HG03342 (cell line): ENCODE measurements around the gene CAPRIN1.

Source experiments
- ATAC-seq: cut with Tn5 transposase; IDR thresholded peaks from one replicate; pipeline ENCODE4 v1.9.1; 2021; ENCODE audit warnings: mild to moderate bottlenecking, moderate library complexity; ENCODE audit not compliant: unreplicated experiment

The CAPRIN1 gene

DNA sequence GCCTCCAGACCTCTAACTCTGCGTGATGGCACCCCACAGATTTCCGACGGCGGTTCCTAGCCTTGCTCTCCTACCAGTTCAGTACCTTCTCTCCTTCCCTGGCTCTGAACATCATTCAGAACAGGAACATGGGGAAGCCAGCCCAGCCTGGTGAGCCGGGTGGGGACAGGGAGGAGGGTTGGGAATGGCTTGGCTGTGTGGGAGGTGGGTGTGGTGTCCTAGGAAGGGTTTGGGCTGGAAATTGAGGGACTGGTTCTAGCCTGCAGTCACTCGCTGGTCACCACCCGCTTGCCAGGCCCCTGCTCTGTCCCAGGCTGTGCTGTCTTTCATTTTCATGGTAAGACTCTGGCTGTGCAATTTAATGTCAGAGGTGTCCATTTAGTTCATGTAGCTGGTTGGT, 87.8 kb downstream of the CAPRIN1 start:
- ATAC-seq: no peak

DNA sequence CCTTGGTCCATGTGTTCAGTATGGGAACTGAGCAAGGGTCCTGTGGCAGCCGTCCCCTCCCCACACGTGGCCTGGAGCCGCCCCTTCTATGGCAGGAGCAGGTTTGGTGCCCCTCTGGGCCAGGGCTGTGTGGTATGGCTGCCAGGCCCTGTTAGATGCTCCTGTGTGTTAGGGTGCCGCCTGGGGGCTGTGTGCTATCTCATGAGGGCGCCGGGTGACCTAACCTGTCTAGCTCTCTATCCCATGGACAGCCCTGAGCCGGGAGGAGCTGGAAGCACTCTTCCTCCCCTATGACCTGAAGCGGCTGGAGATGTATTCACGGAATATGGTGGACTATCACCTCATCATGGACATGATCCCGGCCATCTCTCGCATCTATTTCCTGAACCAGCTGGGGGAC, 88.6 kb downstream of the CAPRIN1 start:
- ATAC-seq: no peak

DNA sequence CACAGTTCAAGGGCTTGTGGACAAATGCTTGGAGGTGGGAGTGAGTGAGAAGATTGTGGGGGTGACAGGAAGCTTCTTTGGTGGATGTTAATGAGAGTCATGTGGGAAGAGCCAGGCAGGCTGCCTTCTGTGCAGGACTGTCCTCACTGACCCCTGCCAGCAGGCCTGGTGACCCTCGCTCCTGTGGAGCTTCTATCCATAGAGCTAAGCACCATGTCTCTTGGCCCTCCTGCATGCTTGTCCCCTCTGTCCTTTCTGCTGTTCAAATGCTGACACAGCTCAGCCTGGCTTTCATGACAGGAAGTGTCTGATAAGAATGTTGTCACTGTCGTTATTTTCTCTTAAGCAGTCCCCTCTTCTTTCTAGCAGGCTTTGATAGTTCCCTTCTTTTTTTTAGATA, 91.5 kb downstream of the CAPRIN1 start:
- ATAC-seq: no peak

DNA sequence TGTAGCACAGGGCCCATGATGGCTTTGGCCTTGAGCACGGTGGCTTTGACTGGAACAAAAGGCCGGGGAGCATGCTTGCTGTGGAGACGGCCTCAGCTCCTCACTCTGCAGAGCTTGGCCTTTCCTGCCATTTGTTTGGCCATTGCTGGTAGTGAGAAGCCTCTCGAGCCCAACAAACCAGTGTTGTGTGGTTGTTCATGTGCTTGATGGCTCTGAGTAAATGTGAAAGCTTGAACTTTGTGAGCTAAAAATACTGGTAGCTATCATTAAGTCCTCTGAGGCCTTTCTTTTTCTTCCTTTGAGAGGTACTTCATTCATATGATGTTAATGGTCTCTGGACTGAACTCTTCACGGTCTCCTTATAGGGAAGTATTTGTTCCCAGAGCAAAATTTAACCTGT, 93.5 kb downstream of the CAPRIN1 start:
- ATAC-seq: no peak

DNA sequence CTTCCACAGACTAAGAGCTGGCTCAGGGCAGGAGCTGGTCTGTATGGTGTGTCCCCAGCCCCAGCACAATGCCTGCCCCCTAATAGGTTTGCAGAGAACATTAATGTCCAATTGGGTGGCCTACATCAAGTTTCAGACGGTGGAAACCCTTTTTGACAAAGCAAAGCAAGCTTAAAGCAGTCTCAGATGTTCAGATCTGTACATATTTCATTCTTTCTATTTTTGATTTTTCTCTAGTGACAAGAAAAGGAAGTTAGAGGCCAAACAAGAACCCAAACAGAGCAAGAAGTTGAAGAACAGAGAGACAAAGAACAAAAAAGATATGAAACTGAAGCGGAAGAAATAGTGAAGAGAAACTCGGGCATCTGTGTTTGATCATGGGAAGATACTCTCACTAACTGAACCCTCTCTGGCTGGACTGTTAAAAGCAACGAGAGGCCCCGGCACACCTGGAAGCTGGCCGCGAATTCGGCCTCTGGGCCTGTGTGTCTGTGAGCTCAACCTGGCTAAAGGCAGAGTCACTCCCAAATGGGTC, 94.4 kb downstream of the CAPRIN1 start:
- ATAC-seq: peak; percentile 39

DNA sequence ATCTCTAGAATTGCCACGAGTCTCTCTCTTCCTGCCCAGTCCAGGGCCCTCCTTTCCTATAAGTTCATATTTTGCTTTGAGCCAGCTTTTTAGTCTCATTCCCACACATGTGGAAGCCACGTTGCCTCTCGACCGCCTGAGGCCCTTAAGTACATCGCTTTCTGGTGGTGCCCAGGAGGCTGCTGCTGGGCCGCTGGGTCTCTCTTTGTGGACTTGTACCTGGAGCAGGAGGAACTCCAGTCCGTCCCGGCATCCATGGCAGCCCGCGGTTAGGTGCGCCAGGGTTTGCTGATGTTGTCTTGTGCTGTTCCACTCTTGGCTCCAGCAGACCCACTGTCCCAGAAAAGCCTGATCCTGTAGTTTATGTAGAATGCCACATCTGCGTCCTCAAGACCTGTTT, 94.9 kb downstream of the CAPRIN1 start:
- no peak for ATAC-seq

DNA sequence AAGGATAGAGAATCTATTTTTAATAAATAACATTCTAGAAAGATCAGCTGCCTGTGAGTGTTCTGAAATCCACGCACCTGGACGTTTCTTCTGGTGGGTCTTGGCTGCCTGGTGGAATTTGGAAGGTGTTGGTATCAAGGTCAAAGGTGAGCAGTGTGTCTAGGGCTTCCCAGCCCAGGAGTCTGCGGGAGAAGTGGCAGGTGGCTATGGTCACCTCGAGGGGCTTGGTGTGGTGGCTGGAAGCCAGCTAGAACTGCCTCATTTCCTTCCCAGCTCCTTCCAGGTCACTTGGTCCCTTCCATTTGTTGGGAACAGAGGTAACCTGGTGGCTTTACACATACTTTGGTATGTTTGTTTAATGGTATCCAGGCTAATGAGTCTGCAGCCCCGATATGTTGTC, 95.3 kb downstream of the CAPRIN1 start:
- no peak for ATAC-seq

DNA sequence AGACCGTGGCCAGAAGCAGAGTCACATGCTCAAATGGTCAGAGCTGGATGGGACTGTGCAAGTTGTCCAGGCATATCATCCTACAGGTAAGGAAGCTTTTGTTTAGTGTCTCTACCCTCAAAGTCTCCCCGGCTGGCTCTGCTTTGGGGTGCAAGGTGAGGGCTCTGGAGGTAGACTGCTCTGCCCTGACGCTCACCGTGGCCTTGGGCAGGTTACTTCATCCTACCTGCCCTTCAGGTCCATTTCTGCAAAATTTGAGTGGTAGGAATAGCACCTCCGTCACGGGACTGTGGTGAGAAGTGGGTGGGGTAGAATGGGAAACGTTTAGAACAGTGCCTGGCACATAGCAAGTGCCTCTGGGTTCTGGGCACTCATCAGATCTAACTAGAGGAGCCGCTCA, 96.0 kb downstream of the CAPRIN1 start:
- no peak for ATAC-seq

DNA sequence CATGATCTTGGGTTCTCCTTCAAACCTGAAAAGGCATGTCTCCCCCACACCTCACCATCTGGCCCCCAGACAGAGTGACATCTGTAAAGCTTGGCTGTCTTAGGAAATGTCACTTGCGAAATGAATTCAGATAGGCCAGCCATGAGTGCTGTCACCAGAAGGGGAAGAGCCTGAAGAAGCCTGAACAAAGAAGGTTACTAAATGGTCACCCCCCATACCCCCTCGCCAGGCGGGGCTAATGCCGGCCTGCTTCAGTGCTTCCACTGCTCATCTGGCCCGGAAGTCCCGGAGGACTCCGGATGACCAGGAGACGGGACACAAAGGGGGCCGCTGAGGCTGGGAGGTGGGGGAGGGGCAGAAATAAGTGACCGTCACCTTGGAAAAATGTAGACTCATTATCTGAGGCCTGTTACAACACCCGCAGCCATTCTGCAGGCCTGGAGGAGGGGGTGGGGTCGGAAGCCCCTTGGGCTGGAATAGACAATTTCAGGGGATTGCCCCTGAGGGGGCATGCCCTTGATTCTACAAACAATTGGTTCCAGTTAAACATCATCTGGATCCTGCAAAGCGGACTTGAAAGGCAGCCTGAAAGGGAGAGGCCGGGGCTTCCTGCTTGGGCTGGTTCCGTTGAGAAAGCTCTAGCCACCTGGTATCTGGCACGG, 97.1 kb downstream of the CAPRIN1 start:
- ATAC-seq: no peak

DNA sequence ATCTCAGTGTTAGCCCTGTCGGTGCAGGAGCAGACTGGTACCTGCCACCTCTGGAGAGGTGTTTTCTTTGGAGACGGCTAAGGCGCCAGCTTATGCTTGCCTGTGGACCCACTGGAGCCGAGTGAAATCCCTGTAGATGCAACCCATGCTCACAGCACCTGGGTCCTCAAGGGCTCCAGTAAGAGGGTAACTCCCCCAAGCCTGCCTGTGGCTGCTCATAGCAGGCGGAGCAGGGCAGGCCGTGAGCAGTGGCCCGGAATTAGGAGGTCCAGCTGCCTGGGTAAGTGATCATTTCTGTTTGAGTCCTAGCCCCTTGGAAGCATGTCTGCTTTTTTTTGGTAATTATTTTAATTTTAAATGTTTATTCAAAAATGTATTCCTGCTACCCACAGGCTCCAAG, 97.7 kb downstream of the CAPRIN1 start:
- no peak for ATAC-seq

DNA sequence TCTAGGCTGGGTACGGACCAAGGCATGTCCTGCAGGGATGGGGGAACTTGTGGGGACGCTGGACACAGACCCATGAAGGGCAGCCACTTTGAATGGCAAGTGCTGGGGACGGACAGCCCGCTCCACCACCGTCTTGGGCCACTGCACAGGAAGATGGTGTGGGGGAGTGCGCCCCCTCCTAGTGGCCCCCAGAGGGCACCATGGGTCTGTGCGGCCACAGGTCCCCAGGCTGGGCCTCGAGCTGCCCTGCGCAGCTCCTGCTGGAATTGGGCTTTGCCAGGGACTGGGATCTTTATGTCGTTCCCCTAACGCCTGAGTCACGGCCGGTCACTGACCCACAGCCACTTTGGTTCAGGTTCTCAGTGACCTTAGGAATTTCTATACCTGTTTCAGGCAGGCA, 98.3 kb downstream of the CAPRIN1 start:
- no peak for ATAC-seq

DNA sequence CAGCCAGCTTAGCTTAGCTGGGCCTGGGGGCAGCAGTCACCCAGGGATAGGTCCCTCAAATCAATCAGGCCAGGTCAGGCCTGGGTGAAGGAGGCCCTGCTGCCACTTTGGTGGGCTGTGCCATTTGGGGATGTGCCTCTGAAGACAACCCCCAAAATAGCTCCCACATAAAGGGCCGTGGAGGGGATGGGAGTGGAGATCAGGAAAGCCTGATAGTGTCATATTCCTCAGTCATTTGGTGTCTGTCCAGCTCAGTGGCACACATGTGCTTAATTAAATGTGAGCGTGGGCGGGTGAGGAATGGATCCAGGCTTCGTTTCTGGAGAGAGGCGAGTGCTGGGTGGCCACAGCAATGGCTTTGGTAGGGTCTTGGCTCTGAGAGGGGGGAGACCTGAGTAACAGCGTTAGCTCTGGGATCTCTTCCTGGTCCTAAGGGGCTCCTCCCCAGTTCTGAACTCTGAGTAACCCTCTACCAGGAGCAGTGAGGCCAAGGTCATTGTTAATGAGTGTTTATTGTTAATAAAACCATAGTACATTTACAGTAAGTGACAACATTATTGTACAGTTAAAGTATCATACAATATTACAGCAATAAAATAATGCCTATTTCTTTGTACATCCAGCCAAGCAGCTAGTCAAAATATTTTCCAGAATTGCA, 99.1 kb downstream of the CAPRIN1 start:
- no peak for ATAC-seq
